Measurements from ENCODE around the gene RIMBP2.

Gene RIMBP2

GRCh38 chr12:130504110-130504839 is 211.8 kb downstream of the RIMBP2 start:
- Histone ChIP-seq H3K4me1 (ENCODE audit: control insufficient read depth, insufficient read depth, low read length) (peaks cover 7% of the 10 kb centered on the region; the same call in 1 of the 2 replicates), H3K36me3 (ENCODE audit: control insufficient read depth, insufficient read depth, low read length) (no peaks in the 10 kb centered on the region), H3K27ac (ENCODE audit: low read depth, low read length) (no peak overlapping the region), H3K4me3 (ENCODE audit: low read depth, low read length) (no peak overlapping the region), H3K9me3 (ENCODE audit: control insufficient read depth, insufficient read depth, low read depth, low read length) (no peaks in the 10 kb centered on the region), H3K27me3 (ENCODE audit: control insufficient read depth, insufficient read depth, low read length) (no peaks in the 10 kb centered on the region), H3K9ac (ENCODE audit: low read length) (no peak overlapping the region)

GRCh38 chr12:130501821-130502220 is 214.3 kb downstream of the RIMBP2 start:
- no peak overlapping the region for H3K9ac ChIP-seq (ENCODE audit: low read length)
- no peaks in the 10 kb centered on the region for H3K27me3 ChIP-seq (ENCODE audit: control insufficient read depth, insufficient read depth, low read length)
- H3K9me3 ChIP-seq (ENCODE audit: control insufficient read depth, insufficient read depth, low read depth, low read length): no peaks in the 10 kb centered on the region
- H3K36me3 ChIP-seq (ENCODE audit: control insufficient read depth, insufficient read depth, low read length): no peaks in the 10 kb centered on the region
- H3K4me3 ChIP-seq (ENCODE audit: low read depth, low read length): no peak overlapping the region
- H3K27ac ChIP-seq (ENCODE audit: low read depth, low read length): no peak overlapping the region
- H3K4me1 ChIP-seq (ENCODE audit: control insufficient read depth, insufficient read depth, low read length): peaks cover 7% of the 10 kb centered on the region; the same call in 1 of the 2 replicates

DNA sequence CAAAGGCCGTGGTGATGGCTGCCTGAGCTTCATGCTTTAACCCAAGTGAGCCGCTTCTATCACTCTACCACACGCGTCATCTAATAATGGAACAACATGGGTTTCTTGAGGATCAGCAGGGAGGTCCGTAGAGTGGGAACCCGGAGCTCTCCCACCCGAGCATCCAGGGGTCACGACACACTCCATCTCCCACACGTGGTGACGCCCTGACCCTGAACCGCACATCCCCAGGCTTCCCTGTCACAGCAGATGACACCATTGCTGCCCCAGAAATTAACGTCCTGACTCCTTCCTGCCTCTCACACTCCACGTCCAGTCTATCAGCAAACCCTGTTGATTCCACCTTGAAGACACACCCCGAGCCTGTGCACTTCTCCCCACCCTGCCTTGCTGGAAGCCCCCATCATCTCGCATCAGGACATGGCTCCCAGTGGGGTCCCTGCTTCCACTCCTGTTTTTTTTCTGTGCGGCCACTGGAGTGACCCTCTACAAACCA is 215.2 kb downstream of the RIMBP2 start:
- Histone ChIP-seq H3K9me3 (ENCODE audit: control insufficient read depth, insufficient read depth, low read depth, low read length) (no peaks in the 10 kb centered on the region), H3K27me3 (ENCODE audit: control insufficient read depth, insufficient read depth, low read length) (no peaks in the 10 kb centered on the region), H3K9ac (ENCODE audit: low read length) (no peak overlapping the region), H3K4me3 (ENCODE audit: low read depth, low read length) (no peak overlapping the region), H3K36me3 (ENCODE audit: control insufficient read depth, insufficient read depth, low read length) (no peaks in the 10 kb centered on the region), H3K4me1 (ENCODE audit: control insufficient read depth, insufficient read depth, low read length) (peaks cover 7% of the 10 kb centered on the region; the same call in 1 of the 2 replicates), H3K27ac (ENCODE audit: low read depth, low read length) (no peak overlapping the region)

DNA sequence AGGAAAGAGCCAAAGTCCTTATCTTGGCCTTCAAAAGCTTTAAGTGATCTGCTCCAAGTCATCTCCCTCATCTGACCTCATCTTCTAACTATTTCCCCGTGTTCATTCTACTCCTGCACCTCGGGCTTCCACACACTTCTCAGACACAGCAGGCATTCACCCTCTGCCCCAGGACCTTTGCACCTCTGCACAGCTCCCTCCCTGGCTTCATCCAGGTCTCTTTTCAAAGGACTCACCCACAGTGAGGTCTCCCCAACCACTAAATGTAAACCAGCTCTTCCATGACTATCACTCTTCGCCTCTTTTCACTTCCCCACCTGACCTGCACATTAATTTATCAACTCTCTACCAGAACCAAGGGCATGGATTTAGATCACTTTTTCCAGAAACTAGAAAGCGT is 216.6 kb downstream of the RIMBP2 start:
- Histone ChIP-seq H3K27me3 (ENCODE audit: control insufficient read depth, insufficient read depth, low read length) (no peaks in the 10 kb centered on the region), H3K9me3 (ENCODE audit: control insufficient read depth, insufficient read depth, low read depth, low read length) (no peaks in the 10 kb centered on the region), H3K9ac (ENCODE audit: low read length) (no peak overlapping the region), H3K27ac (ENCODE audit: low read depth, low read length) (no peak overlapping the region), H3K4me1 (ENCODE audit: control insufficient read depth, insufficient read depth, low read length) (peaks cover 4% of the 10 kb centered on the region; the same call in 1 of the 2 replicates), H3K36me3 (ENCODE audit: control insufficient read depth, insufficient read depth, low read length) (no peaks in the 10 kb centered on the region), H3K4me3 (ENCODE audit: low read depth, low read length) (no peak overlapping the region)

DNA sequence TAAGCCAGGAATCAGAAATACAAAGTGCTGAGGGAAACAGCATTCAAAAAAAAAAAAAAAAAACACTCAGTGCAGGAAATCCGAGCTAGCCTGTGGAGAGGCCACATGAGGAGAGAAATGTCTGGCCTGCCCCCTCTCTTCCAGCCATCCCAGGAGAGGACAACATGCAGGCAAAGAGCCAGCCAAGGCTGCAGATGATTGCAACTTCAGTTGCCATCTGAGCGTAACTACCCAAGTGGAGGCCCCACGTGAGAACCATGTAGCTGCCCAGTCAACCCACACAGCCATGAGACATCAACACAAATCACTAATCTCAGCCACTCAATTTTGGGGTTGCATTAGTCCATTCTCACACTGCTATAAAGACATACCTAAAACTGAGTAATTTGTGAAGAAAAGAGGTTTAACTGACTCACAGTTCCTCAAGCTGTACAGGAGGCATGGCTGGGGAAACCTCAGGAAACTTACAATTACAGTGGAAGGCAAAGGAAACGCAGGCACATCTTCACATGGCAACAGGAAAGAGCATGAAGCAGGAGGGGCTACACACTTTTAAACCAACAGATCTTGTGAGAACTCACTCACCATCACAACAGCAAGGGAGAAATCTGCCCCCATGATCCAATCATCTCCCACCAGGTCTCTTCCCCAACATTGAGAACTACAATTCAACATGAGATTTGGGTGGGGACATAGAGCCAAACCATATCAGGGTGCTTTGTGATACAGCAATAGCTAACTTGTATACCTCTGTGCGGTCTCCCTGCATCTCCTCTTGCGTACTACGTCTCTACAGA is 217.3 kb downstream of the RIMBP2 start:
- no peak overlapping the region for H3K4me3 ChIP-seq (ENCODE audit: low read depth, low read length)
- no peaks in the 10 kb centered on the region for H3K27me3 ChIP-seq (ENCODE audit: control insufficient read depth, insufficient read depth, low read length)
- H3K36me3 ChIP-seq (ENCODE audit: control insufficient read depth, insufficient read depth, low read length): no peaks in the 10 kb centered on the region
- H3K9me3 ChIP-seq (ENCODE audit: control insufficient read depth, insufficient read depth, low read depth, low read length): no peaks in the 10 kb centered on the region
- no peak overlapping the region for H3K9ac ChIP-seq (ENCODE audit: low read length)
- H3K27ac ChIP-seq (ENCODE audit: low read depth, low read length): no peak overlapping the region
- H3K4me1 ChIP-seq (ENCODE audit: control insufficient read depth, insufficient read depth, low read length): no peaks in the 10 kb centered on the region

- Histone ChIP-seq H3K36me3 (ENCODE audit: control insufficient read depth, insufficient read depth, low read length) (no peaks in the 10 kb centered on the region), H3K9me3 (ENCODE audit: control insufficient read depth, insufficient read depth, low read depth, low read length) (no peaks in the 10 kb centered on the region), H3K4me3 (ENCODE audit: low read depth, low read length) (no peak overlapping the region), H3K27me3 (ENCODE audit: control insufficient read depth, insufficient read depth, low read length) (no peaks in the 10 kb centered on the region), H3K27ac (ENCODE audit: low read depth, low read length) (no peak overlapping the region), H3K4me1 (ENCODE audit: control insufficient read depth, insufficient read depth, low read length) (no peaks in the 10 kb centered on the region), H3K9ac (ENCODE audit: low read length) (no peak overlapping the region)
Measured at GRCh38 chr12:130497991-130498390, 218.1 kb downstream of the RIMBP2 start.

- Histone ChIP-seq H3K4me1 (ENCODE audit: control insufficient read depth, insufficient read depth, low read length) (no peaks in the 10 kb centered on the region), H3K9me3 (ENCODE audit: control insufficient read depth, insufficient read depth, low read depth, low read length) (no peaks in the 10 kb centered on the region), H3K27ac (ENCODE audit: low read depth, low read length) (no peak overlapping the region), H3K9ac (ENCODE audit: low read length) (no peak overlapping the region), H3K27me3 (ENCODE audit: control insufficient read depth, insufficient read depth, low read length) (no peaks in the 10 kb centered on the region), H3K4me3 (ENCODE audit: low read depth, low read length) (no peak overlapping the region), H3K36me3 (ENCODE audit: control insufficient read depth, insufficient read depth, low read length) (no peaks in the 10 kb centered on the region)
Measured at GRCh38 chr12:130497321-130497720, 218.8 kb downstream of the RIMBP2 start.

GRCh38 chr12:130496516-130497120 is 219.5 kb downstream of the RIMBP2 start:
- no peaks in the 10 kb centered on the region for H3K4me1 ChIP-seq (ENCODE audit: control insufficient read depth, insufficient read depth, low read length)
- H3K27me3 ChIP-seq (ENCODE audit: control insufficient read depth, insufficient read depth, low read length): no peaks in the 10 kb centered on the region
- H3K36me3 ChIP-seq (ENCODE audit: control insufficient read depth, insufficient read depth, low read length): no peaks in the 10 kb centered on the region
- no peaks in the 10 kb centered on the region for H3K9me3 ChIP-seq (ENCODE audit: control insufficient read depth, insufficient read depth, low read depth, low read length)
- no peak overlapping the region for H3K9ac ChIP-seq (ENCODE audit: low read length)
- H3K4me3 ChIP-seq (ENCODE audit: low read depth, low read length): no peak overlapping the region
- no peak overlapping the region for H3K27ac ChIP-seq (ENCODE audit: low read depth, low read length)

DNA sequence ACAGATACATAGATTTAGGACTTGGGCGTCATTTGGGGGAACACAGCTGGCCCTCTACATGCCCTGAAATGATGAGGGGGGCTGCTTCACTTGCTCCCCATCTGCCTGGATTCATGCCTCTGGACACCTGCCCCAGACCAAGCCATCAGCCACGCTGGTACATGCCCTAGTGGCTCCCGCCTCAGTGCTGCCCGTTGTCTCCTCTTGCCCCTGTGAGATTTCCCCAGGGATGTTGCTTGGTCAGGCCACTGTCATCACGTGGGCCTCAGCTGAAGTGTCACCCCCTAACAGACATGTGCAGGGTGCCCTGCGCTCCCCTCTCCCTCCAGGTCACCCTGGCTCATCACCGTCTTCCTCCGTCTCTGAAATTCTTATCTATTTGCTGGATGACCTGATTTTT is 220.9 kb downstream of the RIMBP2 start:
- H3K9ac ChIP-seq (ENCODE audit: low read length): no peak overlapping the region
- H3K4me3 ChIP-seq (ENCODE audit: low read depth, low read length): no peak overlapping the region
- H3K4me1 ChIP-seq (ENCODE audit: control insufficient read depth, insufficient read depth, low read length): no peaks in the 10 kb centered on the region
- no peak overlapping the region for H3K27ac ChIP-seq (ENCODE audit: low read depth, low read length)
- no peaks in the 10 kb centered on the region for H3K36me3 ChIP-seq (ENCODE audit: control insufficient read depth, insufficient read depth, low read length)
- H3K9me3 ChIP-seq (ENCODE audit: control insufficient read depth, insufficient read depth, low read depth, low read length): no peaks in the 10 kb centered on the region
- no peaks in the 10 kb centered on the region for H3K27me3 ChIP-seq (ENCODE audit: control insufficient read depth, insufficient read depth, low read length)

- Histone ChIP-seq H3K27me3 (ENCODE audit: control insufficient read depth, insufficient read depth, low read length) (no peaks in the 10 kb centered on the region), H3K27ac (ENCODE audit: low read depth, low read length) (no peak overlapping the region)
Measured at GRCh38 chr12:130494736-130495135, 221.4 kb downstream of the RIMBP2 start.

DNA sequence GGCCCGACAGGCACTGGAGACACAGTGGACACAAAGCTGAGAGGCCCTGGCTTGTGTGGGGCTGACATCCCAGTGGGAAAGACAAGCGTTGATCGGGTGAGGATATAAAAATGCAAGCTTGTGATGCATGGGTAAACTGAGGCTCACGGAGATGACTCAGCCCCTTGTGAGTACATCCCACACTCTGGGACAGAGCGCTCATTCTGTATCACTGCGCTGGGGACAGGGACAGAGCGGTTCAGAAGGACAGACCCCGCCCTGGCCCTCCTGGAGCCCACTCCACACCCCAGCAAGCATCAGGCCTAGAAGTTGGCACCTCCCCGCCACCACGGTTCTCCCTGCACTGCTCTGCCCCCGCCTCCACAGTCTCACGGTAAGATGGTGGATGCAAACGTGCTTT is 222.1 kb downstream of the RIMBP2 start:
- no peaks in the 10 kb centered on the region for H3K4me1 ChIP-seq (ENCODE audit: control insufficient read depth, insufficient read depth, low read length)

More at GRCh38 chr12:130494736-130495135, 221.4 kb downstream of the RIMBP2 start:
- no peaks in the 10 kb centered on the region for H3K36me3 ChIP-seq (ENCODE audit: control insufficient read depth, insufficient read depth, low read length)
- H3K4me3 ChIP-seq (ENCODE audit: low read depth, low read length): no peak overlapping the region
- no peak overlapping the region for H3K9ac ChIP-seq (ENCODE audit: low read length)
- no peaks in the 10 kb centered on the region for H3K9me3 ChIP-seq (ENCODE audit: control insufficient read depth, insufficient read depth, low read depth, low read length)
- no peaks in the 10 kb centered on the region for H3K4me1 ChIP-seq (ENCODE audit: control insufficient read depth, insufficient read depth, low read length)

More for the DNA sequence above, 222.1 kb downstream of the RIMBP2 start:
- H3K9me3 ChIP-seq (ENCODE audit: control insufficient read depth, insufficient read depth, low read depth, low read length): no peaks in the 10 kb centered on the region
- H3K4me3 ChIP-seq (ENCODE audit: low read depth, low read length): no peak overlapping the region
- no peaks in the 10 kb centered on the region for H3K36me3 ChIP-seq (ENCODE audit: control insufficient read depth, insufficient read depth, low read length)
- no peak overlapping the region for H3K9ac ChIP-seq (ENCODE audit: low read length)
- no peaks in the 10 kb centered on the region for H3K27me3 ChIP-seq (ENCODE audit: control insufficient read depth, insufficient read depth, low read length)
- H3K27ac ChIP-seq (ENCODE audit: low read depth, low read length): no peak overlapping the region

Measured in HUES6 (cell line).